Breast epithelium (tissue), 3 donors: Measurements from ENCODE around the gene CARD9.

Experiments used
- POLR2A ChIP-seq: fragments of 450-650 bp; IDR thresholded peaks from one replicate; pipeline ENCODE4 v1.6.1; 2016; ENCODE audit warnings: antibody characterized with exemption, mild to moderate bottlenecking, moderate library complexity
- POLR2AphosphoS5 ChIP-seq, 3 donors: sonication (generic); formaldehyde crosslinking; IDR thresholded peaks; one replicate each; pipeline ENCODE4 v1.6.1; 2017; ENCODE audit warnings: antibody characterized with exemption in 3 of 3
- TF ChIP-seq, protein P1 (sequence below), 3 donors: fragments of 450-650 bp; IDR thresholded peaks; one replicate each; pipeline ENCODE4 v1.5.1; 2016 to 2017; ENCODE audit warnings: antibody characterized with exemption in 3 of 3, mild to moderate bottlenecking in 3 of 3, moderate library complexity in 3 of 3

DNA sequence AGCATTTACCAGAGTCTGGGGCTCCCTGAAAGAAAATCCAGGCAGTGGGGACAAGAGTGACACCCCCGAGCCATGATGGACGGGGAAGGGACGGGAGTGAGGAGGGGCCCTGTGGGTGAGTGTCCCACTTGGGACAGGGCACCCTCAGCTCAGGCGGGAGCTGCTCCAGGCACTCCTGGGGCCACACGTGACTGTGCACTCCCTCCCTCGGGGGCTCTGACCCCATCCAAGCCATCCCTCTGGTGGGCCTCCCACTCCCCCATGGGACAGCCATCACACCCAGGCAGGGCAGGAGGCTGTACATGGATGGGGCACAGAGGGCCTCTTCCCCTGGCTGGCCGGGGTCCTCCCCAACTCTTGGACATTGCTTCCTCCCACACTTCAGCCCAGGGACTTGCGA lies 3.0 kb upstream of the CARD9 start:
- TF ChIP-seq, protein P1, sequence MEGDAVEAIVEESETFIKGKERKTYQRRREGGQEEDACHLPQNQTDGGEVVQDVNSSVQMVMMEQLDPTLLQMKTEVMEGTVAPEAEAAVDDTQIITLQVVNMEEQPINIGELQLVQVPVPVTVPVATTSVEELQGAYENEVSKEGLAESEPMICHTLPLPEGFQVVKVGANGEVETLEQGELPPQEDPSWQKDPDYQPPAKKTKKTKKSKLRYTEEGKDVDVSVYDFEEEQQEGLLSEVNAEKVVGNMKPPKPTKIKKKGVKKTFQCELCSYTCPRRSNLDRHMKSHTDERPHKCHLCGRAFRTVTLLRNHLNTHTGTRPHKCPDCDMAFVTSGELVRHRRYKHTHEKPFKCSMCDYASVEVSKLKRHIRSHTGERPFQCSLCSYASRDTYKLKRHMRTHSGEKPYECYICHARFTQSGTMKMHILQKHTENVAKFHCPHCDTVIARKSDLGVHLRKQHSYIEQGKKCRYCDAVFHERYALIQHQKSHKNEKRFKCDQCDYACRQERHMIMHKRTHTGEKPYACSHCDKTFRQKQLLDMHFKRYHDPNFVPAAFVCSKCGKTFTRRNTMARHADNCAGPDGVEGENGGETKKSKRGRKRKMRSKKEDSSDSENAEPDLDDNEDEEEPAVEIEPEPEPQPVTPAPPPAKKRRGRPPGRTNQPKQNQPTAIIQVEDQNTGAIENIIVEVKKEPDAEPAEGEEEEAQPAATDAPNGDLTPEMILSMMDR (IDR thresholded peaks at IDR 0.05): no peak
- TF ChIP-seq POLR2AphosphoS5 (IDR thresholded peaks at IDR 0.05) (no peak), POLR2A (no peak)
